IMR-90 (cell line): ENCODE measurements around the gene TCIRG1. TPM values are rescaled to one million over a fixed set of nuclear protein-coding genes. Genes with fewer than 3 reads are reported as not detected.

Experiments
- MAZ ChIP-seq: IDR thresholded peaks from 2 replicates; pipeline ENCODE4 v1.6.1; 2012; ENCODE audit warnings: low read depth, mild to moderate bottlenecking, low read length, improper control_type of control experiment, moderate library complexity, borderline replicate concordance
- MXI1 ChIP-seq: IDR thresholded peaks from 2 replicates; pipeline ENCODE4 v1.6.1; 2012; ENCODE audit warnings: low read depth, mild to moderate bottlenecking, low read length, moderate library complexity, borderline replicate concordance
- RFX5 ChIP-seq: IDR thresholded peaks from 2 replicates; pipeline ENCODE4 v1.8.0; 2012; ENCODE audit warnings: low read depth, mild to moderate bottlenecking, low read length, moderate library complexity
- polyA plus RNA-seq, 3 experiments: library from polyadenylated mRNA; depleted of rRNA; stranded (reverse); fragments of >200 nt; gene quantifications; 2 replicates each; pipeline ENCODE4 v1.2.3, GENCODE V29; 2012; ENCODE audit warnings: low replicate concordance in 1 of 3
- total RNA-seq: library from RNA; depleted of rRNA; stranded (reverse); fragments of >200 nt; gene quantifications from 2 replicates; pipeline ENCODE4 v1.2.3, GENCODE V29; 2012
- TF ChIP-seq, protein P1 (sequence below): conservative IDR thresholded peaks from 2 replicates; pipeline ENCODE4 v1.5.1; 2012; ENCODE audit warnings: mild to moderate bottlenecking, low read depth, low read length, improper control_type of control experiment

The TCIRG1 gene
- total and polyA plus RNA-seq, 2 of the 4 experiments (the other 2 are of a cell fraction), result 25.3 to 117 TPM

- TF ChIP-seq, protein P1, sequence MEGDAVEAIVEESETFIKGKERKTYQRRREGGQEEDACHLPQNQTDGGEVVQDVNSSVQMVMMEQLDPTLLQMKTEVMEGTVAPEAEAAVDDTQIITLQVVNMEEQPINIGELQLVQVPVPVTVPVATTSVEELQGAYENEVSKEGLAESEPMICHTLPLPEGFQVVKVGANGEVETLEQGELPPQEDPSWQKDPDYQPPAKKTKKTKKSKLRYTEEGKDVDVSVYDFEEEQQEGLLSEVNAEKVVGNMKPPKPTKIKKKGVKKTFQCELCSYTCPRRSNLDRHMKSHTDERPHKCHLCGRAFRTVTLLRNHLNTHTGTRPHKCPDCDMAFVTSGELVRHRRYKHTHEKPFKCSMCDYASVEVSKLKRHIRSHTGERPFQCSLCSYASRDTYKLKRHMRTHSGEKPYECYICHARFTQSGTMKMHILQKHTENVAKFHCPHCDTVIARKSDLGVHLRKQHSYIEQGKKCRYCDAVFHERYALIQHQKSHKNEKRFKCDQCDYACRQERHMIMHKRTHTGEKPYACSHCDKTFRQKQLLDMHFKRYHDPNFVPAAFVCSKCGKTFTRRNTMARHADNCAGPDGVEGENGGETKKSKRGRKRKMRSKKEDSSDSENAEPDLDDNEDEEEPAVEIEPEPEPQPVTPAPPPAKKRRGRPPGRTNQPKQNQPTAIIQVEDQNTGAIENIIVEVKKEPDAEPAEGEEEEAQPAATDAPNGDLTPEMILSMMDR, result no peak
- TF ChIP-seq MXI1, result no peak
- no peak for TF ChIP-seq RFX5
- TF ChIP-seq MAZ, result no peak
Measured at GRCh38 chr11:68051191-68052136, 12.6 kb downstream of the TCIRG1 start (continued).
